ENCODE data around the gene LRP4.

- no peak for TF ChIP-seq CTCF (IDR thresholded peaks at IDR 0.05 in 8 of 11, conservative IDR thresholded peaks at IDR 0.05 in 3 of 11)
- no peak for TF ChIP-seq POLR2AphosphoS5 (IDR thresholded peaks at IDR 0.05)
These were observed 40.4 kb upstream of the LRP4 start for GRCh38 chr11:46958777-46959176.

Measured in spleen (tissue), 7 donors.